CD4-positive, alpha-beta memory T cell (primary cell): Measurements from ENCODE around the gene OR1N1. TPM values are rescaled to one million over a fixed set of nuclear protein-coding genes. Genes with fewer than 3 reads are reported as not detected.

Source experiments
- CTCF ChIA-PET: fragments of 350-600 bp; sonication (Branson Sonifier 250); formaldehyde crosslinking; loops from one replicate; lab custom pipeline; 2021; ENCODE audit warnings: inconsistent platforms; ENCODE audit not compliant: partially characterized antibody; lab: Charles Lee
- POLR2A ChIA-PET: fragments of 350-600 bp; sonication (Branson Sonifier 250); formaldehyde crosslinking; loops from one replicate; lab custom pipeline; 2021; ENCODE audit not compliant: partially characterized antibody; lab: Charles Lee
- DNase-seq, 5 donors: peaks; one replicate each; pipeline versions ENCODE4 v3.0.0 to v3.0.0-alpha.2; 2020 to 2022; ENCODE audit warnings: mixed read lengths in 1 of 5
- H3K27ac ChIP-seq: one replicate; pipeline ENCODE4 v1.7.0; 2013; ENCODE audit warnings: low read depth, low read length
- H3K27me3 ChIP-seq: 2 replicates; pipeline ENCODE4 v1.7.0; 2013; ENCODE audit warnings: mild to moderate bottlenecking, low read length, moderate library complexity; ENCODE audit not compliant: insufficient read depth
- H3K36me3 ChIP-seq: 2 replicates; pipeline ENCODE4 v1.7.0; 2013; ENCODE audit warnings: mild to moderate bottlenecking, low read length, moderate library complexity; ENCODE audit not compliant: insufficient read depth
- H3K4me1 ChIP-seq: 2 replicates; pipeline ENCODE4 v1.7.0; 2013; ENCODE audit warnings: mild to moderate bottlenecking, low read length, moderate library complexity; ENCODE audit not compliant: insufficient read depth
- H3K4me3 ChIP-seq, 2 donors: one replicate each; pipeline ENCODE4 v1.7.0; 2013; ENCODE audit warnings: low read length in 2 of 2, mild to moderate bottlenecking in 1 of 2
- H3K9me3 ChIP-seq, 2 donors: one replicate each; pipeline ENCODE4 v1.7.0; 2013; ENCODE audit warnings: low read length in 2 of 2, control low read depth in 1 of 2; ENCODE audit not compliant: control insufficient read depth in 1 of 2
- H3K27ac Mint-ChIP-seq, 7 donors: one replicate each; pipeline ENCODE4 v1.8.0; 2020 to 2021; ENCODE audit warnings: mixed read lengths in 7 of 7, mild to moderate bottlenecking in 6 of 7, inconsistent platforms in 3 of 7, moderate library complexity in 3 of 7
- H3K27me3 Mint-ChIP-seq, 2 donors: one replicate each; pipeline ENCODE4 v1.8.0; 2020 to 2021; ENCODE audit warnings: mixed read lengths in 2 of 2
- H3K36me3 Mint-ChIP-seq, 2 donors: one replicate each; pipeline ENCODE4 v1.8.0; 2020 to 2021; ENCODE audit warnings: mixed read lengths in 2 of 2, inconsistent platforms in 1 of 2, mild to moderate bottlenecking in 1 of 2
- H3K4me1 Mint-ChIP-seq, 4 donors: one replicate each; pipeline ENCODE4 v1.8.0; 2020 to 2021; ENCODE audit warnings: mixed read lengths in 4 of 4, mild to moderate bottlenecking in 1 of 4
- H3K4me3 Mint-ChIP-seq, 8 donors: one replicate each; pipeline ENCODE4 v1.8.0; 2020 to 2021; ENCODE audit warnings: mixed read lengths in 8 of 8, mild to moderate bottlenecking in 7 of 8, moderate library complexity in 6 of 8, inconsistent platforms in 3 of 8
- H3K9me3 Mint-ChIP-seq, 8 donors: one replicate each; pipeline ENCODE4 v1.8.0; 2020 to 2021; ENCODE audit warnings: mixed read lengths in 8 of 8, mild to moderate bottlenecking in 5 of 8, inconsistent platforms in 3 of 8, moderate library complexity in 1 of 8
- intact Hi-C: fragments of 100-400 bp; cut with micrococcal nuclease; formaldehyde crosslinking; loops from one replicate; pipeline ENCODE4 v1.15.1; 2023
- polyA plus RNA-seq, 2 donors: library from polyadenylated mRNA; unstranded; fragments of 300-500 nt; fragmentation: Illumina TruSeq; gene quantifications; one replicate each; pipeline ENCODE4 v1.2.3, GENCODE V29; 2021
- total RNA-seq, 2 experiments: library from RNA; stranded (reverse); gene quantifications; one replicate each; pipeline ENCODE4 v1.2.3, GENCODE V29; 2021

The OR1N1 gene
- total and polyA plus RNA-seq, 4 experiments from 2014 or later: not detected

- ChIA-PET CTCF (no interaction called here), POLR2A (no interaction called here)
- Histone ChIP-seq H3K27ac (no peak overlapping the region), H3K27me3 (no peaks in the 10 kb centered on the region), H3K9me3 (no peaks in the 10 kb centered on the region), H3K4me1 (no peaks in the 10 kb centered on the region), H3K4me3 (no peak overlapping the region), H3K36me3 (no peaks in the 10 kb centered on the region)
- intact Hi-C loops: no loop called here
- DNase-seq: no peak
- Mint-ChIP-seq H3K27ac (no peak overlapping the region), H3K4me3 (no peak overlapping the region), H3K9me3 (no peaks in the 10 kb centered on the region), H3K27me3 (peaks cover 7 to 10% of the 10 kb centered on the region in 2 donors), H3K4me1 (no peaks in the 10 kb centered on the region), H3K36me3 (no peaks in the 10 kb centered on the region)
Observed at GRCh38 chr9:122518226-122518625, 8.9 kb downstream of the OR1N1 start.

- Mint-ChIP-seq H3K4me3 (no peak within 1 kb of the TSS), H3K36me3 (no peaks in the 10 kb centered on the region), H3K27me3 (peaks cover 12 to 16% of the 10 kb centered on the region in 2 donors), H3K27ac (peak within 1 kb of the TSS in 1 of 7 donors; percentile 39), H3K4me1 (no peaks in the 10 kb centered on the region), H3K9me3 (peaks cover 0 to 4% (median 0%) of the 10 kb centered on the region in 8 donors)
- no peak within 1 kb of the TSS for H3K27ac ChIP-seq
- no peaks in the 10 kb centered on the region for H3K27me3 ChIP-seq
- no peaks in the 10 kb centered on the region for H3K4me1 ChIP-seq
- no peak within 1 kb of the TSS for H3K4me3 ChIP-seq
- ChIA-PET CTCF (interaction anchor here (0.9 kb wide), 1 partner anchor 12 kb away, joined by 3 read pairs; no protein-coding TSS in a partner anchor), POLR2A (no interaction called here)
- no peaks in the 10 kb centered on the region for H3K9me3 ChIP-seq
- intact Hi-C loops: no loop called here
- no peak for DNase-seq
- H3K36me3 ChIP-seq: no peaks in the 10 kb centered on the region
Observed at GRCh38 chr9:122510502-122510901, 16.6 kb downstream of the OR1N1 start, which contains the start of gene OR1J2. TSS of gene OR1J2 (plus strand) at chr9:122510802. CDS start at chr9:122510802, 0 bp downstream.

- no peaks in the 10 kb centered on the region for H3K36me3 ChIP-seq
- peaks cover 12 to 17% of the 10 kb centered on the region in 2 donors for H3K27me3 Mint-ChIP-seq
- H3K27me3 ChIP-seq: no peaks in the 10 kb centered on the region
- no peak overlapping the region for H3K4me3 Mint-ChIP-seq
- H3K4me3 ChIP-seq: no peak overlapping the region
- intact Hi-C loops: no loop called here
- H3K4me1 ChIP-seq: no peaks in the 10 kb centered on the region
- no peak for DNase-seq
- H3K9me3 ChIP-seq: no peaks in the 10 kb centered on the region
- H3K9me3 Mint-ChIP-seq: peaks cover 0 to 4% (median 0%) of the 10 kb centered on the region in 8 donors
- H3K27ac ChIP-seq: no peak overlapping the region
- no peaks in the 10 kb centered on the region for H3K36me3 Mint-ChIP-seq
- ChIA-PET CTCF (no interaction called here), POLR2A (no interaction called here)
- H3K27ac Mint-ChIP-seq: peak overlapping the region in 1 of 7 donors; percentile 44
- no peaks in the 10 kb centered on the region for H3K4me1 Mint-ChIP-seq
Observed at GRCh38 chr9:122506964-122507363, 20.1 kb downstream of the OR1N1 start.

GRCh38 chr9:122498883-122499288 is 28.2 kb downstream of the OR1N1 start:
- CTCF ChIA-PET: interaction anchor here (0.6 to 2.9 kb wide), 17 partner anchors 9 to 1900 kb away, joined by 3 to 25 read pairs (median 4); partner anchors contain the start of genes OR1B1 and OR1J2
- DNase-seq: peak in 4 of 5 donors; percentile 3 to 26 (median 16)
- intact Hi-C loops: loop anchor here (1.0 kb wide), 1 partner anchor 311 kb away; no protein-coding TSS in a partner anchor
- no peak overlapping the region for H3K27ac Mint-ChIP-seq
- Histone ChIP-seq H3K27me3 (no peaks in the 10 kb centered on the region), H3K27ac (no peak overlapping the region), H3K4me3 (no peak overlapping the region), H3K9me3 (no peaks in the 10 kb centered on the region), H3K36me3 (no peaks in the 10 kb centered on the region), H3K4me1 (no peaks in the 10 kb centered on the region)
- peaks cover 8 to 25% of the 10 kb centered on the region in 2 donors for H3K27me3 Mint-ChIP-seq
- peaks cover 0 to 18% (median 12%) of the 10 kb centered on the region in 8 donors for H3K9me3 Mint-ChIP-seq
- H3K4me1 Mint-ChIP-seq: no peaks in the 10 kb centered on the region
- no peak overlapping the region for H3K4me3 Mint-ChIP-seq
- POLR2A ChIA-PET: no interaction called here
- H3K36me3 Mint-ChIP-seq: peaks cover 0 to 3% of the 10 kb centered on the region in 2 donors

- Mint-ChIP-seq H3K27ac (no peak overlapping the region), H3K27me3 (peaks cover 11 to 12% of the 10 kb centered on the region in 2 donors), H3K9me3 (no peaks in the 10 kb centered on the region), H3K4me3 (no peak overlapping the region), H3K4me1 (no peaks in the 10 kb centered on the region), H3K36me3 (no peaks in the 10 kb centered on the region)
- Histone ChIP-seq H3K27me3 (no peaks in the 10 kb centered on the region), H3K4me1 (no peaks in the 10 kb centered on the region), H3K36me3 (no peaks in the 10 kb centered on the region), H3K9me3 (no peaks in the 10 kb centered on the region), H3K4me3 (no peak overlapping the region), H3K27ac (no peak overlapping the region)
- POLR2A ChIA-PET: no interaction called here
- intact Hi-C loops: no loop called here
- CTCF ChIA-PET: interaction anchor here (2.2 kb wide), 1 partner anchor 20 kb away, joined by 5 read pairs; no protein-coding TSS in a partner anchor
- no peak for DNase-seq
Observed at GRCh38 chr9:122479062-122479461, 48.0 kb downstream of the OR1N1 start.

GRCh38 chr9:122477826-122478225 is 49.3 kb downstream of the OR1N1 start, which contains the start of gene OR1J1:
TSS of gene OR1J1 (minus strand) at chr9:122477926. CDS start at chr9:122477926, 0 bp downstream.
- H3K36me3 Mint-ChIP-seq: no peaks in the 10 kb centered on the region
- H3K4me3 Mint-ChIP-seq: peak within 1 kb of the TSS in 1 of 8 donors; percentile 11
- no peaks in the 10 kb centered on the region for H3K9me3 Mint-ChIP-seq
- H3K27ac Mint-ChIP-seq: peak within 1 kb of the TSS in 1 of 7 donors; percentile 43
- Histone ChIP-seq H3K27me3 (no peaks in the 10 kb centered on the region), H3K4me3 (no peak within 1 kb of the TSS), H3K4me1 (no peaks in the 10 kb centered on the region), H3K36me3 (no peaks in the 10 kb centered on the region), H3K9me3 (no peaks in the 10 kb centered on the region), H3K27ac (no peak within 1 kb of the TSS)
- intact Hi-C loops: no loop called here
- POLR2A ChIA-PET: no interaction called here
- peaks cover 11 to 12% of the 10 kb centered on the region in 2 donors for H3K27me3 Mint-ChIP-seq
- no peaks in the 10 kb centered on the region for H3K4me1 Mint-ChIP-seq
- DNase-seq: no peak
- CTCF ChIA-PET: no interaction called here

GRCh38 chr9:122477346-122477745 is 49.7 kb downstream of the OR1N1 start:
- H3K36me3 ChIP-seq: no peaks in the 10 kb centered on the region
- Mint-ChIP-seq H3K36me3 (no peaks in the 10 kb centered on the region), H3K9me3 (no peaks in the 10 kb centered on the region), H3K4me3 (peak overlapping the region in 1 of 8 donors; percentile 11), H3K4me1 (no peaks in the 10 kb centered on the region), H3K27me3 (peaks cover 9 to 13% of the 10 kb centered on the region in 2 donors), H3K27ac (peak overlapping the region in 1 of 7 donors; percentile 43)
- ChIA-PET POLR2A (no interaction called here), CTCF (no interaction called here)
- H3K9me3 ChIP-seq: no peaks in the 10 kb centered on the region
- no peaks in the 10 kb centered on the region for H3K27me3 ChIP-seq
- no peaks in the 10 kb centered on the region for H3K4me1 ChIP-seq
- H3K4me3 ChIP-seq: no peak overlapping the region
- H3K27ac ChIP-seq: no peak overlapping the region
- intact Hi-C loops: no loop called here
- no peak for DNase-seq
